ENCODE results near the gene RPL18.
"Not testable (repeated sequence)": the region's sequence is repeated elsewhere in the genome, so short reads cannot be mapped to it uniquely, and the experiment has no call there.

RPL18 gene

DNA sequence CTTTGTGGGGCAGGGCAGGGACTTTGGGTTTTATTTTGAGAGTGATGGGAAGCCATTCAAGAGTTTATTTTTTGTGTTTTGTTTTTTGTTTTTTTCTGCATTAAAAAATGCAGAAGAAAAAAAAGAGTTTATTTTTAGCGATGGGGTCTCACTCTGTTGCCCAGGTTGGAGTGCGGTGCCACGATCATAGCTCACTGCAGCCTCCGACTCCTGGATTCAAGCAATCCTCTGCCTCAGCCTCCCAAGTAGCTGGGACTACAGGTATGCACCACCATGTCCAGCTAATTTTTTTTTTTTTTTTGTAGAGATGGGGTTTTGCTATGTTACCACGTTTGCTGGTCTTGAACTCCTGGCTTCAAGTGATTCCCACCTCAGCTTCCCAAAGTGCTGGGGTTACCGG lies 39.5 kb upstream of the RPL18 start:
- no peaks in the 10 kb centered on the region for H3K27me3 ChIP-seq (ENCODE audit: insufficient read depth, poor library complexity, severe bottlenecking)
- H3K27ac ChIP-seq (replicated peaks), result no peak overlapping the region
- no peak overlapping the region for H3K4me3 ChIP-seq (replicated peaks; ENCODE audit: insufficient read depth, low read length)
- TF ChIP-seq, protein P1, sequence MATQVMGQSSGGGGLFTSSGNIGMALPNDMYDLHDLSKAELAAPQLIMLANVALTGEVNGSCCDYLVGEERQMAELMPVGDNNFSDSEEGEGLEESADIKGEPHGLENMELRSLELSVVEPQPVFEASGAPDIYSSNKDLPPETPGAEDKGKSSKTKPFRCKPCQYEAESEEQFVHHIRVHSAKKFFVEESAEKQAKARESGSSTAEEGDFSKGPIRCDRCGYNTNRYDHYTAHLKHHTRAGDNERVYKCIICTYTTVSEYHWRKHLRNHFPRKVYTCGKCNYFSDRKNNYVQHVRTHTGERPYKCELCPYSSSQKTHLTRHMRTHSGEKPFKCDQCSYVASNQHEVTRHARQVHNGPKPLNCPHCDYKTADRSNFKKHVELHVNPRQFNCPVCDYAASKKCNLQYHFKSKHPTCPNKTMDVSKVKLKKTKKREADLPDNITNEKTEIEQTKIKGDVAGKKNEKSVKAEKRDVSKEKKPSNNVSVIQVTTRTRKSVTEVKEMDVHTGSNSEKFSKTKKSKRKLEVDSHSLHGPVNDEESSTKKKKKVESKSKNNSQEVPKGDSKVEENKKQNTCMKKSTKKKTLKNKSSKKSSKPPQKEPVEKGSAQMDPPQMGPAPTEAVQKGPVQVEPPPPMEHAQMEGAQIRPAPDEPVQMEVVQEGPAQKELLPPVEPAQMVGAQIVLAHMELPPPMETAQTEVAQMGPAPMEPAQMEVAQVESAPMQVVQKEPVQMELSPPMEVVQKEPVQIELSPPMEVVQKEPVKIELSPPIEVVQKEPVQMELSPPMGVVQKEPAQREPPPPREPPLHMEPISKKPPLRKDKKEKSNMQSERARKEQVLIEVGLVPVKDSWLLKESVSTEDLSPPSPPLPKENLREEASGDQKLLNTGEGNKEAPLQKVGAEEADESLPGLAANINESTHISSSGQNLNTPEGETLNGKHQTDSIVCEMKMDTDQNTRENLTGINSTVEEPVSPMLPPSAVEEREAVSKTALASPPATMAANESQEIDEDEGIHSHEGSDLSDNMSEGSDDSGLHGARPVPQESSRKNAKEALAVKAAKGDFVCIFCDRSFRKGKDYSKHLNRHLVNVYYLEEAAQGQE (IDR thresholded peaks at IDR 0.05; ENCODE audit: insufficient replicate concordance, low read depth), result no peak
- TF ChIP-seq, protein P2, sequence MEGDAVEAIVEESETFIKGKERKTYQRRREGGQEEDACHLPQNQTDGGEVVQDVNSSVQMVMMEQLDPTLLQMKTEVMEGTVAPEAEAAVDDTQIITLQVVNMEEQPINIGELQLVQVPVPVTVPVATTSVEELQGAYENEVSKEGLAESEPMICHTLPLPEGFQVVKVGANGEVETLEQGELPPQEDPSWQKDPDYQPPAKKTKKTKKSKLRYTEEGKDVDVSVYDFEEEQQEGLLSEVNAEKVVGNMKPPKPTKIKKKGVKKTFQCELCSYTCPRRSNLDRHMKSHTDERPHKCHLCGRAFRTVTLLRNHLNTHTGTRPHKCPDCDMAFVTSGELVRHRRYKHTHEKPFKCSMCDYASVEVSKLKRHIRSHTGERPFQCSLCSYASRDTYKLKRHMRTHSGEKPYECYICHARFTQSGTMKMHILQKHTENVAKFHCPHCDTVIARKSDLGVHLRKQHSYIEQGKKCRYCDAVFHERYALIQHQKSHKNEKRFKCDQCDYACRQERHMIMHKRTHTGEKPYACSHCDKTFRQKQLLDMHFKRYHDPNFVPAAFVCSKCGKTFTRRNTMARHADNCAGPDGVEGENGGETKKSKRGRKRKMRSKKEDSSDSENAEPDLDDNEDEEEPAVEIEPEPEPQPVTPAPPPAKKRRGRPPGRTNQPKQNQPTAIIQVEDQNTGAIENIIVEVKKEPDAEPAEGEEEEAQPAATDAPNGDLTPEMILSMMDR (IDR thresholded peaks at IDR 0.05; ENCODE audit: insufficient read depth, low read length), result no peak
- TF ChIP-seq GABPA (IDR thresholded peaks at IDR 0.05; ENCODE audit: low read depth), result no peak
- TF ChIP-seq SPI1 (IDR thresholded peaks at IDR 0.05; ENCODE audit: borderline replicate concordance, low read depth), result no peak
- no peak for TF ChIP-seq POLR2AphosphoS5 (IDR thresholded peaks at IDR 0.05; ENCODE audit: low read depth)
- no peak for DNase-seq (ENCODE audit: low read depth in 1 of 2, low spot score in 1 of 2)

DNA sequence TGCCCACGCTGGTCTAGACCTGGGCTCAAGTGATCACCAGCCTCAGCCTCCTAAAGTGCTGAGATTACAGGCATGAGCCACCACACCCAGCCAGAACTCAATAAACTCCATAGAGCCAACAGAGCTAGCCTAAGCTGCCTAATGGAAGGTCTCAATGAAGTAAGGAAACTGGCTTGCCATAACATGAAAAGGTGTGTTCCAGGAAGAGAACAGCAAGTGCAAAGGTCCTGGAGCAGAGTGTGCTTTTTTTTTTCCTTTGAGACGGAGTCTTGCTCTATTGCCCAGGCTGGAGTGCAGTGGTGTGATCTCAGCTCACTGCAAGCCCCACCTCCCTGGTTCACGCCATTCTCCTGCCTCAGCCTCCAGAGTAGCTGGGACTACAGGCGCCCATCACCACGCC lies 38.9 kb upstream of the RPL18 start:
- not testable (repeated sequence) for DNase-seq (ENCODE audit: low read depth in 1 of 2, low spot score in 1 of 2); H3K27me3 ChIP-seq (ENCODE audit: insufficient read depth, poor library complexity, severe bottlenecking); H3K4me3 ChIP-seq (replicated peaks; ENCODE audit: insufficient read depth, low read length); H3K27ac ChIP-seq (replicated peaks)

DNA sequence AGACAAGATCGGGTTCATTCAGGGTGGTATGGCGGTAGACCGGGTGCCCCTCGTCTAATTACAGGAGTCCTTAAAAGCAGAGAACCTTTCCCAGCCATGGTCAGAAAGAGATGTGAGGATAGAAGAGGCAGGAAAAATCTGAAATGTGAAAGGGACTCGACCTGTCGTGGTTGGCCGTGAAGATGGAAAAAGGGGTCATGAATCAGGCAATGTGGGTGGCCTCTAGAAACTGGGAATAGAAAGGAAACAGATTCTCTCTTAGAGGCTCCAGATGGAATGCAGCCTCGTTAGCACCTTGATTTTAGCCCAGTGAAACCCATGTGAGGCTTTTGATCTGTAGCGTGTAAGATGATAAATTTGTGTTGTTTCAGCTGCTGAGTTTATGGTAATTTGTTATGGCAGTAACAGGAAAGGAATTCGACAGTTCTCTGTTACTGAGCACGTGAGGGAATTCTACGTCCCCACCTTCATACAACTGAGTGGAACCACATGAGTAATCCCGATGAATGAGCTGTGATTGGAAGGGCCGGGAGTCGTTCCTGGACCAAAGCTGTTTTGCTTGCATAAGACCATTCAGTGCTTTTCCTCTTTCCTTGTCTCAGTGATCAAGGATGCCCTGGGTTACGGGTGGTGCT lies 38.0 kb upstream of the RPL18 start:
- Histone ChIP-seq H3K27me3 (ENCODE audit: insufficient read depth, poor library complexity, severe bottlenecking) (no peaks in the 10 kb centered on the region), H3K27ac (replicated peaks) (no peak overlapping the region), H3K4me3 (replicated peaks; ENCODE audit: insufficient read depth, low read length) (no peak overlapping the region)
- TF ChIP-seq POLR2AphosphoS5 (IDR thresholded peaks at IDR 0.05; ENCODE audit: low read depth) (no peak), SPI1 (IDR thresholded peaks at IDR 0.05; ENCODE audit: borderline replicate concordance, low read depth) (no peak), GABPA (IDR thresholded peaks at IDR 0.05; ENCODE audit: low read depth) (no peak)
- TF ChIP-seq, protein P1 (IDR thresholded peaks at IDR 0.05; ENCODE audit: insufficient replicate concordance, low read depth), result no peak
- TF ChIP-seq, protein P2 (IDR thresholded peaks at IDR 0.05; ENCODE audit: insufficient read depth, low read length), result no peak
- DNase-seq (ENCODE audit: low read depth in 1 of 2, low spot score in 1 of 2), result no peak

DNA sequence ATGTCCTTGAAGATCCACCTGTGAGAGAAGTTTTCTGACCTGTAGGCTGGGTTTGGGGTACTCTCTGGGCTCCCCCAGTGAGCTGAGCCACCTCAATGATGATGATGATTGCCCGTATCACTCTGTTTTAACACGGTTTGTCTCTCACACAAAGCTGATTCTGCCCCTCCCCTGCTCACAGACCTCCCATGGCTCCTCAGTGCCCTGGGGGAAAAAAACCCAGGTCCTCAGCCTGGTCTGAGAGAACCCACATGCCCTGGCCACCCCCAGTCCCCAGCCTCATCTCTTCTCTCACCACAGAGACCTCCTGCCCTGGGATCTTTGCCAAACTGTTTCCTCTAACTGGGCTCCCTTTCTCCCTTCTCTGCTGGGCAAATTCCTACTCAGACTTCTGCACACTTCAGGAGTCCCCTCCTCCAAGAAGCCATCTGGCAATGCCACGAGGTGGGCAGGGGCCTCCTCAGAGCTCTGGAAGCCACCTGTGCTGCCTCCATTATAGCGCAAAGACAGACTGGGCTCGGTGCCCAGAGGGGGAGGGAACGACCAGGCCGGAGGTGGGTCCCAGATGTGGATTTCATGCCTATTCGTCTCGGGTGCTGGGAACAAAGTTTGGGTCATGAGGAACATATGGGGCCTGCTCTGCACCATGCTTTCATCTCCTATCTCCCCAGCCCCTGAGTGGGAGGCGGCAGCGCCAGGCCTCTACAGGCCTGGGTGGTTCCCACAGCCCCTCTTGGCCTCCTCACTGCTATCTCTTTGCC lies 35.5 kb upstream of the RPL18 start:
- TF ChIP-seq, protein P1 (IDR thresholded peaks at IDR 0.05; ENCODE audit: insufficient replicate concordance, low read depth), result no peak
- TF ChIP-seq GABPA (IDR thresholded peaks at IDR 0.05; ENCODE audit: low read depth), result no peak
- TF ChIP-seq SPI1 (IDR thresholded peaks at IDR 0.05; ENCODE audit: borderline replicate concordance, low read depth), result no peak
- TF ChIP-seq, protein P2 (IDR thresholded peaks at IDR 0.05; ENCODE audit: insufficient read depth, low read length), result no peak
- no peak for TF ChIP-seq POLR2AphosphoS5 (IDR thresholded peaks at IDR 0.05; ENCODE audit: low read depth)
- no peaks in the 10 kb centered on the region for H3K27me3 ChIP-seq (ENCODE audit: insufficient read depth, poor library complexity, severe bottlenecking)
- H3K4me3 ChIP-seq (replicated peaks; ENCODE audit: insufficient read depth, low read length), result no peak overlapping the region
- no peak overlapping the region for H3K27ac ChIP-seq (replicated peaks)
- no peak for DNase-seq (ENCODE audit: low read depth in 1 of 2, low spot score in 1 of 2)
